C1 segment of cervical spinal cord (tissue), 14 donors: ENCODE results near the gene NUP107.

ENCODE experiments used
- DNase-seq, 14 donors: peaks; one replicate each; lab custom pipeline; 2025; lab: John Stamatoyannopoulos, UW

NUP107 gene

GRCh38 chr12:68739891-68740290, 53.1 kb downstream of the NUP107 start:
- no peak for DNase-seq

- DNase-seq, result no peak
Observed at GRCh38 chr12:68743356-68743755, 56.6 kb downstream of the NUP107 start.

- peak in 1 of 14 donors; percentile 42 for DNase-seq
Observed at GRCh38 chr12:68745376-68745903, 58.7 kb downstream of the NUP107 start.

GRCh38 chr12:68745904-68746571, 59.3 kb downstream of the NUP107 start, which contains the start of gene SLC35E3:
Gene SLC35E3 (plus strand): TSS chr12:68746176. CDS start chr12:68746378, 202 bp downstream.
- DNase-seq, result peak; percentile 22 to 92 (median 88)

- peak in 11 of 14 donors; percentile 33 to 82 (median 67) for DNase-seq
Observed at GRCh38 chr12:68746572-68747180, 59.9 kb downstream of the NUP107 start.

GRCh38 chr12:68749443-68749842, 62.7 kb downstream of the NUP107 start:
- no peak for DNase-seq

GRCh38 chr12:68749861-68750260, 63.1 kb downstream of the NUP107 start:
- DNase-seq, result no peak

GRCh38 chr12:68750506-68750905, 63.7 kb downstream of the NUP107 start:
- DNase-seq, result peak in 5 of 14 donors; percentile 9 to 29 (median 18)

- DNase-seq, result no peak
Observed at GRCh38 chr12:68755536-68756243, 68.9 kb downstream of the NUP107 start.

- no peak for DNase-seq
Observed at GRCh38 chr12:68759852-68760251, 73.1 kb downstream of the NUP107 start.

GRCh38 chr12:68760806-68761441, 74.1 kb downstream of the NUP107 start:
- no peak for DNase-seq

- DNase-seq, result no peak
Observed at GRCh38 chr12:68761442-68761812, 74.6 kb downstream of the NUP107 start.

GRCh38 chr12:68761901-68762630, 75.3 kb downstream of the NUP107 start:
- no peak for DNase-seq

- DNase-seq, result no peak
Observed at GRCh38 chr12:68762691-68763090, 75.9 kb downstream of the NUP107 start.

- DNase-seq, result no peak
Observed at GRCh38 chr12:68765696-68766095, 78.9 kb downstream of the NUP107 start.

- no peak for DNase-seq
Observed at GRCh38 chr12:68766646-68767045, 79.9 kb downstream of the NUP107 start.

GRCh38 chr12:68767191-68767590, 80.4 kb downstream of the NUP107 start:
- no peak for DNase-seq

- no peak for DNase-seq
Observed at GRCh38 chr12:68768431-68768939, 81.7 kb downstream of the NUP107 start.

GRCh38 chr12:68769941-68770340, 83.2 kb downstream of the NUP107 start:
- no peak for DNase-seq

- no peak for DNase-seq
Observed at GRCh38 chr12:68771223-68771925, 84.6 kb downstream of the NUP107 start.
